Stimulated activated CD8-positive, alpha-beta memory T cell treated with anti-CD3 and anti-CD28 coated beads, Interleukin-4, amount 100 ng/mL, for 1 hour (primary cell): Measurements from ENCODE around the gene NOL4L.
A peak's percentile ranks its signal among the peaks of the same experiment; 100 is the strongest.

Experiments
- DNase-seq, 2 donors: peaks; one replicate each; pipeline ENCODE4 v3.0.0-alpha.2; 2020; ENCODE audit warnings: low read depth in 2 of 2, low spot score in 1 of 2

NOL4L gene

GRCh38 chr20:32433311-32434021 lies 151.7 kb downstream of the NOL4L start:
- DNase-seq, result no peak

GRCh38 chr20:32432277-32432676 lies 152.9 kb downstream of the NOL4L start:
- DNase-seq, result no peak

- DNase-seq, result no peak
These were observed 153.7 kb downstream of the NOL4L start for GRCh38 chr20:32431457-32431856.

- DNase-seq, result no peak
These were observed 155.3 kb downstream of the NOL4L start for GRCh38 chr20:32429745-32430360.

GRCh38 chr20:32429343-32429742 lies 155.8 kb downstream of the NOL4L start:
- no peak for DNase-seq

GRCh38 chr20:32427996-32428395 lies 157.1 kb downstream of the NOL4L start:
- DNase-seq, result no peak

- DNase-seq, result no peak
These were observed 163.8 kb downstream of the NOL4L start for GRCh38 chr20:32421290-32421689.

GRCh38 chr20:32418376-32418775 lies 166.8 kb downstream of the NOL4L start:
- no peak for DNase-seq

GRCh38 chr20:32416206-32416605 lies 168.9 kb downstream of the NOL4L start:
- DNase-seq, result no peak

- no peak for DNase-seq
These were observed 169.6 kb downstream of the NOL4L start for GRCh38 chr20:32415494-32415893.

GRCh38 chr20:32411955-32412706 lies 173.0 kb downstream of the NOL4L start:
- no peak for DNase-seq

- peak in 1 of 2 donors; percentile 27 for DNase-seq
These were observed 177.9 kb downstream of the NOL4L start for GRCh38 chr20:32407131-32407750.

GRCh38 chr20:32406701-32407100 lies 178.4 kb downstream of the NOL4L start:
- no peak for DNase-seq

GRCh38 chr20:32404017-32404416 lies 181.1 kb downstream of the NOL4L start:
- no peak for DNase-seq

- no peak for DNase-seq
These were observed 184.7 kb downstream of the NOL4L start for GRCh38 chr20:32400476-32400875.

GRCh38 chr20:32397567-32398084 lies 187.5 kb downstream of the NOL4L start:
- DNase-seq, result no peak

GRCh38 chr20:32396646-32397160 lies 188.4 kb downstream of the NOL4L start:
- no peak for DNase-seq

GRCh38 chr20:32395066-32395465 lies 190.1 kb downstream of the NOL4L start:
- DNase-seq, result no peak
